Loucy (cell line): ENCODE measurements around the gene CSTPP1.

ENCODE experiments used
- H2AFZ ChIP-seq: fragments of 200-600 bp; sonication (generic); 2 replicates; pipeline ENCODE4 v1.6.0; 2016; ENCODE audit warnings: antibody characterized with exemption, mild to moderate bottlenecking, low read length, moderate library complexity
- H3F3A ChIP-seq: fragments of 200-600 bp; 2 replicates; pipeline ENCODE4 v1.6.0; 2016; ENCODE audit warnings: antibody characterized with exemption, low read depth, mild to moderate bottlenecking
- H3K27me3 ChIP-seq: fragments of 200-600 bp; sonication (generic); 2 replicates; pipeline ENCODE4 v1.6.1; 2014; ENCODE audit warnings: low read length, mild to moderate bottlenecking; ENCODE audit not compliant: insufficient read depth, poor library complexity, severe bottlenecking
- H3K36me3 ChIP-seq: fragments of 200-600 bp; sonication (generic); 2 replicates; pipeline ENCODE4 v1.6.1; 2016; ENCODE audit warnings: low read length; ENCODE audit not compliant: insufficient read depth
- H3K4me1 ChIP-seq: fragments of 200-600 bp; sonication (generic); 2 replicates; pipeline ENCODE4 v1.5.1; 2014; ENCODE audit warnings: low read length, mild to moderate bottlenecking; ENCODE audit not compliant: insufficient read depth, poor library complexity, severe bottlenecking
- H3K4me2 ChIP-seq: fragments of 200-600 bp; sonication (generic); 2 replicates; pipeline ENCODE4 v1.6.0; 2014; ENCODE audit warnings: antibody characterized with exemption, low read length, low read depth, mild to moderate bottlenecking; ENCODE audit not compliant: poor library complexity, severe bottlenecking
- H3K4me3 ChIP-seq: fragments of 200-600 bp; sonication (generic); 2 replicates; pipeline ENCODE4 v1.5.1; 2014; ENCODE audit warnings: low read length, mild to moderate bottlenecking, mixed read lengths; ENCODE audit not compliant: poor library complexity, severe bottlenecking
- H3K79me2 ChIP-seq: fragments of 200-600 bp; sonication (generic); 2 replicates; pipeline ENCODE4 v1.6.1; 2014; ENCODE audit warnings: low read length; ENCODE audit not compliant: insufficient read depth
- H3K9ac ChIP-seq: fragments of 200-600 bp; sonication (generic); 2 replicates; pipeline ENCODE4 v1.6.0; 2014; ENCODE audit warnings: mild to moderate bottlenecking, low read depth, low read length, moderate library complexity; ENCODE audit not compliant: poor library complexity, severe bottlenecking
- H3K9me2 ChIP-seq: fragments of 200-600 bp; sonication (generic); replicated peaks from 2 replicates; pipeline ENCODE4 v1.6.1; 2016; ENCODE audit warnings: low read depth, low read length, mixed read lengths
- H3K9me3 ChIP-seq: fragments of 200-600 bp; sonication (generic); 2 replicates; pipeline ENCODE4 v1.6.1; 2014; ENCODE audit warnings: mild to moderate bottlenecking, antibody characterized with exemption, low read length, low read depth; ENCODE audit not compliant: insufficient read depth
- H4K20me1 ChIP-seq: fragments of 200-600 bp; sonication (generic); 2 replicates; pipeline ENCODE4 v1.6.0; 2014; ENCODE audit warnings: antibody characterized with exemption, low read length, mild to moderate bottlenecking; ENCODE audit not compliant: insufficient read depth, poor library complexity, severe bottlenecking
- CTCF ChIP-seq: fragments of 200-600 bp; sonication (generic); conservative IDR thresholded peaks from 2 replicates; pipeline ENCODE4 v1.5.1; 2014; ENCODE audit warnings: mild to moderate bottlenecking, antibody characterized with exemption, low read length
- EZH2phosphoT487 ChIP-seq: fragments of 200-600 bp; IDR thresholded peaks from 2 replicates; pipeline ENCODE4 v1.6.1; 2018; ENCODE audit warnings: antibody characterized with exemption, mild to moderate bottlenecking, moderate library complexity, borderline replicate concordance

The CSTPP1 gene

DNA sequence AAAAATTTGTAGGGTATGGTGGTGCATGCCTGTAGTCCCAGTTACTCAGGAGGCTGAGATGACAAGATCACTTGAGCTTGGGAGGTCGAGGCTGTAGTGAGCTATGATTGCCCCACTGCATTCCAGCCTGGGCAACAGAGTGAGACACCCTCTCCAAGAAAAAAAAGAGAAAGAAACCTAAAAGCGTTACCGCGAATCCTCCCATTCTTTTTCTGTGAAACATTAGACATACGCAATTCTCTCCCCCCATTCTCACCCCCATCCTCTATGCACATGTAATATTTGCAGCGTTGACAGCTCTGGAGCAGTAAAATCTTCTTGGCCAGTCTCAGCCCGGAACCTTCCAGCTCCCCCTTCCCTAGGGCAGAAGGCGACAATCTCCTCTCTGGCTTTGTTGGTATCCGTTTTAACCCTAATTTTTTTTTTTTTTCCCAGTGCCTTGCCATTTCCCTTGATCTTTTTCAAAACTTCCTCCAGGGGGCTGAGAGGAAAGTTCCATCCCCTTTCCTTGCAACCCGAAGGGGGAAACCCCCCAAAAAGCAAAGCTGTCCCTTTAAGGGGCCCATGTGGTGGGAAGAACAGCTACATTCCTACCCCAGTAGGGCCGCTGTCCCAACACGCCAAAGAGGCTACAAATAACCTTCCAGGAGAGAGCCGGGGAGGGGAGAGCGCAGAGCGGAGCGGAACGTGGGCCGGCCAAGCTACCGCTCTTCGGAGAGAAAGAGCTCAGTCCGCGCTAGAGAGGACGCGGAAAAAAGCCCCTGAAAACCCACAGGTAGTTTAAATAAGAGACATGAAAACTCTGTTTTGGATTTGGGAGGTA is 20.1 kb upstream of the CSTPP1 start:
- 0 out of 2 replicates have a peak, but pooled peaks cover 4% of the 10 kb centered on the region for H3F3A ChIP-seq
- peaks cover 52% of the 10 kb centered on the region for H3K4me1 ChIP-seq
- peaks cover 8% of the 10 kb centered on the region for H3K27me3 ChIP-seq
- H3K9me3 ChIP-seq = no peaks in the 10 kb centered on the region
- H3K4me2 ChIP-seq = peak overlapping the region; percentile 94
- H4K20me1 ChIP-seq = no peaks in the 10 kb centered on the region
- peak overlapping the region; percentile 69 for H3K9ac ChIP-seq
- H3K4me3 ChIP-seq = peak overlapping the region; percentile 78
- no peaks in the 10 kb centered on the region for H3K36me3 ChIP-seq
- H3K9me2 ChIP-seq = no peaks in the 10 kb centered on the region
- peak overlapping the region; percentile 80 for H2AFZ ChIP-seq
- TF ChIP-seq CTCF (peak; percentile 25; the same call in 1 of the 2 replicates), EZH2phosphoT487 (no peak)
- no peaks in the 10 kb centered on the region for H3K79me2 ChIP-seq

DNA sequence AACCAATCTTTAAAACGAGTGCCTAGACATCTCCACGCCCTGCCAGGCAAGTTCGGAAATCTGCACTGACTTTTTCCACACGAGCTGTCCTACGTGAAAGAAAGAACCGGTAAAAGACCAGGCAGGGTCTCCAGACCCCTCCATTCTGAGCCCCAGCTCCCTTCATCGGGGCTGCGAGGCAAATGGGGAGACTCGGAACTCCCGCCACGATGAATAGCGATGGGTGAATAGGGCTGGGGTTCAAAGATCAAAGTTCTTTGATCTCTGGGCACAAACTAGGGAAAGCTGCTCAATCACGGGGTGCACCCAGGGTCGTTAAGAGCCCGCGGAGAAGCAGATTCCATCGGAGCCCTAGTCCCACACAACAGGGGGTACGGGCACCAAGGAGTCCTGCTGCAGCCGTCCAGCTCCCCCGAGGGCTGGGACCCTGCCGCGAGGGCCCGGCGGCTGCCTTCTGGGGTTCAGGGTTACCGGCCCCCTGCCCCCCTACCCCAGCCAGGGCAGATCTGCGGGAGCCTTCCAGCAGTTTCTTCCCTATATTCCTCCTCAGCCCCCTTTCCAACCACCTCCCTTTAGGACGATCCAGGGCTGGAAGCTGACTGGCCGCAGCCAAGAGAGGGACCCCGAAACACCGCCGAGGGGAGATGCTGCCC is 19.3 kb upstream of the CSTPP1 start:
- no peak for TF ChIP-seq CTCF
- no peak for TF ChIP-seq EZH2phosphoT487
- Histone ChIP-seq H2AFZ (peak overlapping the region; percentile 80), H3K9me3 (no peaks in the 10 kb centered on the region), H3F3A (0 out of 2 replicates have a peak, but pooled peaks cover 4% of the 10 kb centered on the region), H3K79me2 (no peaks in the 10 kb centered on the region), H3K9ac (peak overlapping the region; percentile 69), H3K4me2 (peak overlapping the region; percentile 94), H4K20me1 (no peaks in the 10 kb centered on the region), H3K9me2 (no peaks in the 10 kb centered on the region), H3K27me3 (peaks cover 8% of the 10 kb centered on the region), H3K4me3 (peak overlapping the region; percentile 78), H3K4me1 (peaks cover 48% of the 10 kb centered on the region), H3K36me3 (no peaks in the 10 kb centered on the region)

DNA sequence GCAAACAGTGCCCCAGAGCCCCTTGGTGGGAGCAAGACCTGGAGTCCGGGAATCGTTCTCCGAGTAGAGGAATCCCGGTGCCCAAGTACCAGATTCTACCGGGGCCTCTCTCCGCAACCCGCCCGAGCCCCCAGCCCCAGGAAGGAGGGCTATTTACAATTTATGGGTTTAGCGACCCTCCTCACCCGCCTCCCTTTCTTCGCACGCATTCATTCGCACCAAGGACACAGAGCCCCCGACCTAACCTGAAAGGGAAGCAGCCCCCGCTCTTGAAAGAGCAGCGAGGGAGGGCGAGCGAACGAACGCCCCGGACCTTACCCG is 18.8 kb upstream of the CSTPP1 start:
- Histone ChIP-seq H3K4me1 (peaks cover 44% of the 10 kb centered on the region), H2AFZ (peak overlapping the region; percentile 80), H3K4me3 (peak overlapping the region; percentile 78), H4K20me1 (no peaks in the 10 kb centered on the region), H3K9me3 (no peaks in the 10 kb centered on the region), H3K9ac (peak overlapping the region; percentile 69), H3K27me3 (peaks cover 8% of the 10 kb centered on the region), H3F3A (0 out of 2 replicates have a peak, but pooled peaks cover 4% of the 10 kb centered on the region), H3K4me2 (peak overlapping the region; percentile 94), H3K9me2 (no peaks in the 10 kb centered on the region), H3K79me2 (no peaks in the 10 kb centered on the region), H3K36me3 (no peaks in the 10 kb centered on the region)
- TF ChIP-seq EZH2phosphoT487 = no peak
- TF ChIP-seq CTCF = no peak
